ENCODE data around the gene UBA1.

Gene UBA1

DNA sequence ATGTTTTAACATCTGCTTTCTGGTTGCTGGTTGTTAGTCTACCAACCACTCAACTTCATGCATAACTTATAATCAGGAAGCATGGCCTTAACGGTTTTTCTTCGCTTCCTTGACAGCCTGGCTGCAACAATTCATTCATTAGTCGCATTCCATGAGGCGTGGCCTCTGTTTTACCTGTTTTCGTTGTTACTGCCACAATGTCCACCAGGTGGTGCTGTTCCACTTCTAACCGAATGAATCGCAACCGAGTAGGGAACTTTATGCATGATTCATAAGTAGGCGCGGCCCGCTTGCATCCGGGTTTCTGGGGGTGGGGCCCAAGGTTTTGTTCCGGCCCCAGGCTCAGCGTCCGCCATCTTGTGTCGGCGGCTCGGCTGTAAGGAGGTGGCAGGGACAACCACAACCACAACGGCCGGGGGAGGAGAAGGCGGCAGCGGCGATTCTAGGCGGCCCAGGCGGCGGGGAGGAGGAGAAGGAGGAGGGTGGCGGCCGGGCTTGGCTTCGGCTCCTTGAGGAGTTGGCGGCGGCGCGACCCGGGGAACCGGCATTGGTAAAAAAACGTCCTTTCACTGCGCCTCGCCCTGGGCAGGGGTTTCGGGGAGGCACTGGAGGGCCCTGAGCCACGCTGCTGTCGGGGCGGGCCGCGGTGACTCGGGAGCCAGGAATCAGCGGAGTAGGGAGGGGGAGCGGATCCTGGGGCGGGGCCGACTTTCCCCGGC, at the start of gene UBA1:
Gene UBA1 (plus strand): TSS at position 355 of the 719 bp plus-strand sequence. CDS start 4,974 bp downstream, outside the sequence.
- peak; percentile 98 for DNase-seq

DNA sequence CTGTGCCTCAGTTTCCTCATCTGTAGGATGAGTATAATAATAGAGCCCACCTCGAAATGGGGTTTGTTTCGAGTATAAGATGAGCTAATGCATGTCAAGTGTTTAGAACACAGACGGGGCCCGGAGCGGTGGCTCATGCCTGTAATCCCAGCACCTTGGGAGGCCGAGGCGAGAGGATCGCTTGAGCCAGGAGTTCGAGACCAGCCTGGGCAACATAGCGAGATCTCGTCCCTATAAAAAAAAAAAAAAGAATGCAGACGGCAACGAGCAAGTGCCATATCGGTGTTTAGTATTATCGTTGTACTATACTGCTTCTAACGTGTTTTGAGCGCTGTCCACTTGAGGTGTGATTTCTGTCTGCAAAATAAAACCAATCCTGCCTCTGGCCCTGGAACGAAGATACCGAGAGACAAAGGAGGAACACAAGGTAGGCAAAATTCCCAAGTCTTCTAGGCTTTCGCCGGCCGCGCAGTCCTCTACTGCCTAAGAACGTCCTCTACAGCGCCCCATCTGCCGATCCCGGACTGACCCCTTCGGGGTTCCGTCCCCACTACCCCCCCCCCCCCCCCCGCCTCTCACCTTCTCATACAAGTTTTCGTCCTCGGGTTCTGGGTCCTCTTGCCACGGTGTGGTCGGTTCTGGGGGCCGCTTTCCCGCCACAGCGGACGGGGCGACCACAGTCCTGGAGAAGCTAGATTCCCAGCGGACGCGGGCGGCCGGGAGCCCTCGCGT, 49.6 kb upstream of the UBA1 start:
- peak; percentile 70 for DNase-seq

DNA sequence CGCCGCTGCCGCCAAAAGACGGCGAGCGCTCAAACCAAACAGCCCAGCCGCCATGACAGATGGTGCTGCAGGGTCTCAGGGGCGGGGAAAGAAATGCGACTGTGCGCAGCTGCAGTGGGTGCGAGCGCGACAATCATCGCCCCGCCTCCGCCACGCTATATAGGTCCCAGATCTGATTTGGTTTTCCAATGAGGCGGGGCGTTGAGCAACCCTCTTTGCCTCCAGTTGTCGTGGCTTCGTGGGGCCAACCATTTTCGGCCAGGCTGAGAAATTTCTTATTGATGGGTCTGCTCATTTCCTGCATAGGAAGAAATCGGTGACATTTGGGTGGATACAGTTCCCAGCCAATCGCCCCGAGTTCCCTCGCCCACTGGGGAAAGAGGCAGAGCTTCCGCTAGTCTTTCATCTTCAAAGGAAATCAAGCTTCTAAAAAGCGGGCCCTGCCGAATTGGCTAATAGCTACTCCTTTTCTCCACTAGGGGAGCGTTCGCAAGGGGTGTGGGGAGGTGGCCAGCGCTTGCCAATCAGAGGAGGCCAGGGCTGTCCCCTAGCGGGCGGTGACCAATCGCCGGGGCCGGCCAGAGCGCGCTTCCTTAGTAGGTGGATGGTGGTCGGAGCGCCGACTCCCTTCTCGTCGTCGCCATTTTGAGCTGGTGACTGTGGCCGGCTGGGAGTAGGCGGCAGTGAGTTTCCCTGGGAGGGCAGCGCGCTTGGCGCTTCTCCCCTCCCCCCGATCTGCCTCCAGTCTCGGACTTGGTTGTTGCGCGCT, 48.8 kb upstream of the UBA1 start, which contains the start of the genes NDUFB11 and RBM10:
Gene NDUFB11 (minus strand): TSS at position 77 of the 769 bp plus-strand sequence. CDS start 23 bp downstream, at position 54.
Gene RBM10 (plus strand): TSS at position 596 of the 769 bp plus-strand sequence. CDS start 2,261 bp downstream, outside the sequence.
- DNase-seq, result peak; percentile 98

DNA sequence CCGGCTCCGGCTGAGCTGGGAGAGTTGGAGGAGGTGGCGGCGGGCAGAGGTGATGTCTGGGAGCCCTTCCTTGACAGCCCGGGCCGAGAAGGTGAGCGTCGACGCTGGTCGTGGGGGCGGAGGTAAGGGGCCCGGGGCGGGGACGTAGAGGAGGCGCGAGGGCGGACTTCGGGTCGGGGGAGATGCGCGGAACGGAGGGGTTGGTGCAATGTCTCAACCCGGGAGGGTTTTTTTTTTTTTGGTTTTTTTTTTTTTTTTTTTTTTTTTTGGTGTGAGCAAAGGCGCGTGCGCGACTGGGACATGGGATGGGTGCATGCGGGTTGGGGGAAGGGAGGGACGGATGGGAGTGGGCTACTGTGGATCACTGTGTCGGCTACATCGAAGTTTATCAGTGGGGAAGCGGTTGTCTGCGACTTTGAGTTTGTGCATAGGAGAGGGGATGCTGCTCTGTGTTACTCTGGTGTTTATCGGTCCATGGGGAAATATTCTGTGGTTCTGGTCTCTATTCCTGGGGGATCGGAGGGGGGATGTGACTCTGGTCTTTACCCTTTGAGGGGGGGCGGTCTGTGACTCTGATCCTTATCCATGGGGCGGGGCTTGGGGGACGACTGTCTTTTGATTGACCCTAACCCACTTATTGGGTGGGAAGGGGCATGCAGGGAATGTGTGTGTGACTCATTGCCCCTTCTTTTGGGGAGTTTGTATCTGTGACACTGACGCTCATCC, 48.1 kb upstream of the UBA1 start:
- DNase-seq, result peak; percentile 62

DNA sequence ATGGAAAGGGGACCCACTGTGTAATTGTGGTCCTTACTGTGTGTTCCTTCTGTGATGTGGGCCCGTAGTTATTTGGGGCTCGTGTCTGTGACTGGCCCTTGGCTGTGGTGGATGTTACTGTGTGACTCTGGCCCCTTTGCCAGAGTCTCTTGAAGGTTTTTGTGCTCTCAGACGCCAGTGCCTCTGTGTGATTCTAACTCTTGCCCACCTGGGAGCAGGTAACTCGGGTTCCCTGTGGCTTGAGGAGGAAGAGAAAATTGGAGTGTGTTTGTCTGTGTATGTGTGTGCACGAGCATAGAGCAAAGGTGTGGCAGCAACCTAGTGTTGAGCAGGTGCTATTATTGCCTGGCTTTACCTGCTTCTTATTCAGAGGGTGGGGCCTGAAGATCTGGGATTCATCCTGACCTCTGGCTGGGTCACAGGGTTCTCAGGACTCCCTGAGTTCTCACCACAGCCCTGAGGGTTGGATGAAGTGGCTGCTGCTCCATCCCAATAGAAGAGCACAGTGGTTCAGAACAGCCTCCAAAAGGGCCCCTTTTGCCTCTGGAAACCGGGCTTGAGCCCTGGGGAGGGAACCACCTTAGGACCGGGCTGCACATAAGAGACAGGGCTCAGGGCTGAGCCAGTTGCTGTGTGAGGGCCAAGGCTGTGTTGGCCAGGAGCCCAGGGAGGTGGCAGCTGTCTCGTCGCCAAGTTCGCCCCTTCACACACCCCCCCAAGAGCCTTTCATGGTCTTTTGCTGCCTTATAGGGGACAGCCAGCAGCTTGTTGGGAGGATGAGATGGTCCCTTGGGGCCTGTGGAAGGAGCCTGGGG, 47.3 kb upstream of the UBA1 start:
- peak; percentile 49 for DNase-seq

DNA sequence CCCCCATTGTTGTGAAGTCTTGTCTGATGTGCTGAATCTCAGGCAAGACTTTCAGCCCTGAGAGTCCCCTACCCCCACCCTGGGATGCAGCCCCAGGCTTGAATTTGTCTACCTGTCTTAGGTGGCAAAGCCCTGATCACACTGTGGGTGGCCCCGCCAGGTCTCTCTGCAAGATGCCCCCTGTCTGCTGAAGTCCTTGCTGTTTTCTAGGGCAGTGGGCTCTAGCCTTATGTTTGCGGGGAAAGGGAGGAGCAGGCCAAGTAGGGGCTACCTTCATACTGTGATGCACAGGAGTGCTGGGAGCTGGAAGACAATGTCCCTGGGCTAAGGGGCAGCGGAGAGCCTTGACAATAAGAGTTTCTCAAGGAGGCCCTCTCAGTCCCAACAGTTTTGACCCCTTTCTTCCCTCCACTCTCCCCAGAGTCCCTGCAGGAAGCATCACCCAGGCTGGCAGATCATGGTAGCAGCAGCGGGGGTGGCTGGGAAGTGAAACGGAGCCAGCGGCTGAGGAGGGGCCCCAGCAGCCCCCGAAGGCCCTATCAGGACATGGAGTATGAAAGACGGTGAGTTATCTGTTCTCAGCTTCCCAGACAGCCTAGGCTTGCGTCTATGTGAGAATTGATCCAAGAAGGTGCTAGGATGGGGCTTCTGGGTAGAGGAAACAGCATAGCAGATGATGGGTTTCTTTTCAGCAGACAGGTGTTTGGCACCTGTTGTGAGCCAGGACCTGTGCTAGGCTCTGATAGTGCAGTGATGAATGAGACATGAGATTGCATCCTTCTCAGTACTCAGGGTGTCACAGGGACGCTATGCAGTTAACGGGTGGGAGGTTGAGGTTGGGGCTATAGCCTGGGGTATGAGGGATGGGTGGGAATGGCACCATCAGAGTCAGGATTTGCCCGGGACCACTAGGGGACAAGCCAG, 46.4 kb upstream of the UBA1 start:
- no peak for DNase-seq

DNA sequence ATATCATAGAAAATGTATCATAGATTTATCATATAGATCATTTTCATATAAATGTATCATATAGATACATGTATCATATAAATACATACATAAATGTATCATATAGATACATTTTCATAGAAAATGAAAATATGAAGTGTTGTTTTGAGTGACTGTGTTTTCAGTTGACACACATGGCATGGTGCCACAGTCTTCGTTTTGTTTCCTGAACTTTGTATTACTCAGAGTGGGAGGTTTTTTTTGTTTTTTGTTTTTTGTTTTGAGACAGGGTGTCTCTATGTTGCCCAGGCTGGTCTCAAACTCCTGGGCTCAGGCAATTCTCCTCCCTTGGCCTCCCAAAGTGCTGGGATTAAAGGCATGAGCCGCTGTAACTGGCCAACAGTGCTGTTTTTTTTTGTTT, 44.7 kb upstream of the UBA1 start:
- DNase-seq, result no peak

DNA sequence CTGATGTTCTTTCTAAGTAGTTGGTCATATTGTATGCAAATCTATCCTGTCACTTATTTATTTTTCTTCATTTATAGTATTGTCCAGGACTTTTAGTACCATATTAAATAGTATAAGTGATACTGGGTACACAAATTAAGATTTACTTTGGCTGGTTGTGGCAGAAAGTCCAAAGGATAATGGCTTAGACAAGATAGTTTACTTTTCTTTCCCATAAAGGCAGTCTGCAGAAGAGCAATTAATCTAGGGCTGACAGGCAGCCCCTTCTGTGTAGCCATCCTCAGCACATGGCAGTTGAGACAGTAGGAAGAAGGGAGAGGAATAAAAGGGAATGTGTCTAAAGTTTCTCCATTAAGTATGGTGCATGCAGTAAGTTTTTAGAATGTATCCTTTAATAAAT, 42.2 kb upstream of the UBA1 start:
- DNase-seq, result no peak

DNA sequence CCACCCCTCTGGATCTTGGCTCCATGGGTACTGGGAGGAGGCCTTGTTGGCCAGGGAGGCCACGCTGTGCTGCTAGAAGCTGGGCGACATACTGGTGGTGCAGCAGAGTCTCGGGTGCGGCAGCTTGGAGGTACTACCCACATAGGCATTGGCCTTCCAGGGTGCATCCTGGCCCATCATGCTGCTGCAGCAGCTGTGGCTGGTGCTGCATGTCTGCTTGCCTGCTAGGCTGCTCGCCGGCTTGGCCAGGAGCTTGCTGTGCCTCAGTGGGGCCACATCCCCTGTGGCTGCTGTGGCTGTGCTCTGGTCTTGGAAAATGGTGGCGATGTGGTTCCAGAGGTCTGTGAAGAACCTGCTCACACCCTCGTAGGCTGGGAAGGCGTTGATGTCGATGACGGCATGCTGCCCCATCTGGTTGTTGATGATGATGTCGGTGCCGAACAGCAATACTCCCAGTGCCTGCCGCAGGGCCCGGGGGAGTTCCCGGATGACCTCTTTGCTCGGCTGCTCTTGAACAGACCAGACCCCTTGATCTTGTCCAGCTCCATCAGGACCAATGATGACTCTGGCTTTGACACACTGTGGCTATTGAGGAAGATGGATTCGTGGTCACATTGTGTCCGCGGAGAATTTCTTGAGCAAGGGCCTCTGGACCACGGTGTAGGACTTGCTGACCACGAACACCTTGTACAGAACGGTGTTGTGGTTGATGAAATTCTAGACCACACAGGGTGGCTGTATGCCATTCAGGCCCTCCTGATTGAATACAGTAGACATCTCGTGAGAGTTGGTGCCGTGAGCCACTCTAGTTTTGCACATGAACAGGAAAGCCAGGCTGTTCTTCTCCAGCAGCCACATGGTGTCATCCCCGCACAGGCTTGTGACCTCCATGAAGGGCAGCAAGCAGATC, 36.8 kb upstream of the UBA1 start:
- DNase-seq, result no peak

DNA sequence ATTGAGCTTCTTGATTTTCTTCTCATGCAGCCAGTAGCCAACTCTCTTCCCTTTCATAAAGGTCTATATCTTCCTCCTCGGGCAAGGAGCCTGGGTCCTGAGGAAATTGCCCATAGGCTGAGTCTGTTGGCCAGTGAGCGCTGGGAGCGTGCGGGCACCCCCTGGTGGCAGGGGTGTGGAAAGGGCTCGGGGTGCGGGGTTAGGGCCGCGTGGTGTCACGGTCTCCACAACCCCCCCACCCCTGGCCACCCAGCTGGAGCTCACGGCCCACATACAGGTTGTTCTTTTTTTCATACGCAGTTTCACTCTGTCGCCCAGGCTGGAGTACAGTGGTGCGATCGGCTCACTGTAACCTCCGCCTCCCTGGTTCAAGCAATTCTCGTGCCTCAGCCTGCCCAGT, 35.5 kb upstream of the UBA1 start:
- DNase-seq, result no peak

DNA sequence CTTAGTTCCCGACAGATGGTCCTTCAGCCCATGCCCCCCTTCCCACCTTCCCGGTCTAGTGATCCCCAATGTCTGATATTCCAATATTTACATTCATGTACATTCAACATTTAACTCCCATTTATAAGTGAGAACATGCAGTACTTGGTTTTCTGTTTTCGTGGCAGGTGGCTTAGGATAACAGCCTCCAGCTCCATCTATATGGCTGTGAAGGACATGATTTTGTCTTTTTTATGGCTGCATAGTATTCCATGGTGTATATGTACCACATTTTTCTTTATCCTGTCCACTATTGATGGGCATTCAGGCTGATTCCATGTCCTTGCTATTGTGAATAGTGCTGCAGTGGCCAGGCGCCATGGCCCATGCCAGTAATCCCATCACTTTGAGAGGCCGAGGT, 34.8 kb upstream of the UBA1 start:
- no peak for DNase-seq

DNA sequence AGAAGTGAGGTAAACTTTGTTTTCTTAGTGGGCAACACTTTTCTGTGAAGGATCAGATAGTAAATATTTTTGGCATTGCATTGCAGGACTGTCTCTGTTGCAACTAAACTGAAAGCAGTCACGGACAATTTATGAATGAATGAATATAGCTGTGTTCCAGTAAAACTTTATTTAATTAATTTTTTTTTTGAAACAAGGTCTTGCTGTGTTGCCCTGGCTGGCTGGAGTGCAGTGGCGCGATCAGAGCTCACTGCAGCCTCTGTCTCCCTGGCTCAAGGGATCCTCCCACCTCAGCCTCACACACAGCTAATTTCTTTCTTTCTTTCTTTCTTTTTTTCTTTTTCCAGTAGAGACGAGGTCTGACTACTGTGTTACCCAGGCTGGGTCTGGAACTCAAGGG, 32.8 kb upstream of the UBA1 start:
- no peak for DNase-seq

DNA sequence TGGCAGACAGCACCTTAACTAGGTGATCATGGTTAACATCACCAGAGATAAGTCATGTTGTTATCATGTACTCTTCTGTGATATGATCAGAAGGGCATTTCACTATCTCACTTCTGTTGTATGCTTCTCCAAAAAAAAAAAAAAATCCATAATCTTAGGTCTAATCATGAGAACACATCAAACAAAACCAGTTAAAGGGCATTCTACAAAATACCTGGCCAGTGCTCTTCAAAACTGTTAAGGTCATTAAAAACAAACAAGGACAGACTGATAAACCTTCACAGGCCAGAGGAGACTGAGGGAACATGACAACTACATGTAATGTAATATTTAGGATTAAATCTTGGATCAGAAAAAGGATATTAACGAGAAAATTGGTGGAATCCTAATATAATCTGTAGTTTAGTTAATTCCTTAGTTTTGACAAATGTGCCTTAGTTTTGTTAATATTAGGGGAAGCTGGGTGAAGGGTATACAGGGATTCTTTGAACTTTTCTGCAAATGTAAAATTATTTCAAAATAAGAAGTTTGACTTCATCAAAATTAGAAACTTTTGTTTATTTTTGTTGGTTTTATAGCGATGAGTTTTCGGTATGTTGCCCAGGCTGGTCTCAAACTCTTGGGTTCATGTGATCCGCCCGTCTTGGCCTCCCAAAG, 30.6 kb upstream of the UBA1 start:
- no peak for DNase-seq

DNA sequence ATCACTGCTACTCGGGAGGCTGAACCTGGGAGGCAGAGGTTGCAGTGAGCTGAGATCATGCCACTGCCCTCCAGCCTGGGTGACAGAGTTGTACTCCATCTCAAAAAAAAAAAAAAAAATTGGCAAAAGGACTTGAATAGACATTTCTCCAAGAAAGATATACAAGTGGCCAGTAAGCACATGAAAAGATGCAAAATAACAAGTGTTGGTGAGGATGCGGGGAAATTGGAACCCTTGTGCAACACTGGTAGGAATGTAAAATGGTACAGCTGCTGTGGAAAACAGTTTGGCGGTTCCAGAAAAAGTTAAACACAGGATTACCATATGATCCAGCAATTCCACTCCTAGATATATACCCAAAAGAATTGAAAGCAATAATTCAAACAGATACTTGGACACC, 29.2 kb upstream of the UBA1 start:
- DNase-seq, result no peak

DNA sequence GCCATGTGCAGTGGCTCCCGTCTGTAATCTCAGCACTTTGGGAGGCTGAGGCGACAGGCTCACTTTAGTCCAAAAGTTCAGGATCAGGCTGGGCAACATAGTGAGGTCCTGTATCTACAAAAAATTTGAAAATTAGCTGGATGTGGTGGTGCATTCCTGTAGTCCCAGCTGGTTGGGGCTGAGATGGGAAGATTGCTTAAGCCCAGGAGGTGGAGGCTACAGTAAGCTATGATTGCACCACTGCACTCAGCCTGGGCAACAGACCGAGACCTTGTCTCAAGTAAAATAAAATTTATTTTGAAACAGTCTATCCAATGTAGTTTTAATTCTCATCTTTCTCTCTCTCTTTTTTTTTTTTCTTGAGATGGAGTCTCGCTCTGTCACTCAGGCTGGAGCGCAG, 27.5 kb upstream of the UBA1 start:
- no peak for DNase-seq

DNA sequence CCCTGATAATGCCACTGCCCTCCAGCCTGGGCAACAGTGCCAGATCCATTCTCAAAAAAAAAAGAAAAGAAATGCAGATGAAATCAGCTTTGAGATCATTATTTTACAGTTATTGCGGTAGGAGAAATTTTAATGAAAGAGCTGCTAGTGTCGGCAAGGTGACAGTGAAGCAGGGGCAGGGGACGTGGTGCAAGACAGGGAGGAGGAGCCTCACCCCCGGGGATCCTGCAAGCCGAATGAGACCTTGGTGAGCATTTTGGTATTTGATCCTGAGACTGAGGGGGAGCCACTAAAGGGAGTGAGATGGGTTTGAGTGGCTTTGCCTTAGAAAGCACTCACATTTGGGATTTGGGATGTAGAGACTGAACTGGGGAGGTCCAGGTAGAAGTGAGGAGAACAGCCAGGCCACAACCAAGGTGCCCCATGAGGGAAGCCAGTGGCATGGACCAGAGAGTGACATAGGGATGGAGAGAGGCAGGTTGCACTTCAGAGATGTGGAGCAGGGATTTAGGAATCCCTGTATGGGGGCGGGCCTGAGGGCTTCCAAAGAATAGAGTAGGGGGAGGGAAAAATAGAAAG, 25.0 kb upstream of the UBA1 start:
- DNase-seq, result no peak

DNA sequence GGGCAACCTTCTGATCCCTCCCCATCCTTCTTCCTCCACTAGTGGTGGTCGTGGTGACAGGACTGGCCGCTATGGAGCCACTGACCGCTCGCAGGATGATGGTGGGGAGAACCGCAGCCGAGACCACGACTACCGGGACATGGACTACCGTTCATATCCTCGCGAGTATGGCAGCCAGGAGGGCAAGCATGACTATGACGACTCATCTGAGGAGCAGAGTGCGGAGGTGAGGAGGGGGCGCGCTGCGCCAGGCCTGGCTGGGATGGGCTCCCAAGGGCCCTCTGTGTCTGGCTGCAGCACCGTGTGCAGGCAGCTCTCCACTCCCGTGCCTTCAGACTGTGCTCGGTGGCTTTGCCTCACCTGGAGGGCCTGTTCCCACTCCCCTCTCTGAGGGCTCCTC, 24.4 kb upstream of the UBA1 start:
- no peak for DNase-seq

DNA sequence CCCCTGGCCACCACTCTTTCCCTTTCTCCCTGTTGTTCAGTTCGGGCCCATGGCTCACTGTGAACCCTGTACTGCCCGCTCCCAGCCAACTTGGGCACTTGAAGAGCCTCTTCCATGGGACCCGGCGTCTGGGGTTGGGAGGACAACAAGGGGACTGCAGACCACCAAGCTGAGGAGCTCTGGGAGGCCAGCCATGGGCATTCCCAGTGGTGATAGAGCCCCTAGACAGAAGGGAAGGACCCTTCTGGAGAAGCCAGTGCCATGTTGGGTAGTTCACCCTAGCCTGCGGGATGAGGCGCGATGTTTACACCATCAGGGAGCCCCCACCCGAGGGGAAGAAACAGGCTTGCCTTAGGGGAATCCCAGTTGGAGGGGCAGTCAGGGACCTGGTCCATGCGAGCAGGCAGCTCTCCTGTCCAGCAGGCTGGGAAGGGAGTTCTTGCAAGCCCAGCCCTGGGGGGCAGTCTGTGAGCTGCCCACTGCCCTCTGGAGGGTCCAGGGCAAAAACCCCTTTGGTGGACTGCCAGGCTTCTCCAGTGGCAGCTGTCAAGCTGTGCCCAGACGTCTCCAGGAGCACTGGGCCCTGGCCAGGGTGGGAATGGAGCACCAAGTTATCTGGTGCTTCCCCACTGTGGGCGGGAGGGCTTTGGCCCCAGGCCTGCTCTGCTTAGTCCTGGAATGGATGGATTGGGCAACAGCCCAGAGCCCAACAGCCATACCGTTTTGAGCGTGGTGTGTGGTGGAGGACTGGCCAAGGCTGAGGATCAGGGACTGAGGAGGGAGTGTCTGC, 23.7 kb upstream of the UBA1 start:
- no peak for DNase-seq
